Epidermal melanocyte (primary cell): ENCODE data around the gene GP1BB.
"Not testable (repeated sequence)": the region's sequence is repeated elsewhere in the genome, so short reads cannot be mapped to it uniquely, and the experiment has no call there.

Experiments used
- DNase-seq: peaks from one replicate; pipeline ENCODE4 v3.0.0; 2011; ENCODE audit warnings: low spot score; ENCODE audit not compliant: insufficient read length

The GP1BB gene

DNA sequence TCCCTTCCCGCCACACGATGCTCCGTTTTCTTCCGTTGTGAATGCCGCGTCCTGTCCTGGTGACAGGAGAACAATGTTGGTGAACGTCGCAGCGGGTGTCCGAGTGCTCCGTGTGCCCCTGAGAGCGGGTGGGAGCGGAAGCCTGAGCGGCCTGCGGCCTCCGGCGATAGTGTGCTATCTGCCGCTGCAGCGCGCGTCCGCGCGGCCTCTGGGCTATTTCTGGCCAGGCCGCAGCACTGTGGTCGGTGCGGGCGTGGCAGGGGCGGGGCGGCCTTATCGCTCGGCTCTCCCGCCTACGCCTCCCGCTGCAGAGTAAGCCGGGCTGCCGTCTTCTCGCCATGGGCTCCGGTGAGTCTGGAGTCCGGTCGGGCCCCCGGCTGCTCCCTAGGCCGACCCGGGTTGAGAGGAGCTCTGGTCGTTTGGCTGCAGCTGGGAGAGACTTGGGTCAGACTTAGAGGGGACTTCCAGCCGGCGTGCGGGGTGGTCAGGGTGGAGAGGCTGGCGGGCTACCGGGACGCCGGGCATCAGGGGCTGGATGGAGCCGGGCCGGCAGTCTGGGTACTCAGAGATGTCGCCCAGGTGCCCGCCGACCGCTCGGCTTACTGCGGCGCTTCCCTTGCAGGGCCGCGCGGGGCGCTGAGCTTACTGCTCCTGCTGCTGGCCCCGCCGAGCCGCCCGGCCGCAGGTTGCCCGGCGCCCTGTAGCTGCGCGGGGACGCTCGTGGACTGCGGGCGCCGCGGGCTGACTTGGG, at the start of gene GP1BB:
Gene GP1BB, plus strand, starts transcription at position 308 of the 751 bp plus-strand sequence. Its CDS starts 31 bp downstream, at position 339.
- no peak for DNase-seq

DNA sequence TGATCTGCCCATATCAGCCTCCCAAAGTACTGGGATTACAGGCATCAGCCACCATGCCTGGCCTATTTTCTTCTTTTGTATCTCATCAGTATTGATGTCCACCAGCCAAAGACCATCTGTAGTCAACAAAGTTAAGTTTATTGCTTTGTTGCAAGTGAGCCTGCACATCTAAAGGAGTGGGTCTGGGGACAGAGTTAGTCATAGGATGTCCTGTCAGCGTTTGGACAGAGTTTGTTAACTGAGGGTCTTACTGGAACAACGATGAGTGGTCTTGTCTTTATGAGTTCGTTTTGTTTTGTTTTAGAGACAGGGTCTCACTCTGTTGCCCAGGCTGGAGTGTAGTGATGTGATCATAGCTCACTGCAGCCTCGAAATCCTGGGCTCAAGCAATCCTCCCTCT, 49.7 kb upstream of the GP1BB start:
- no peak for DNase-seq

DNA sequence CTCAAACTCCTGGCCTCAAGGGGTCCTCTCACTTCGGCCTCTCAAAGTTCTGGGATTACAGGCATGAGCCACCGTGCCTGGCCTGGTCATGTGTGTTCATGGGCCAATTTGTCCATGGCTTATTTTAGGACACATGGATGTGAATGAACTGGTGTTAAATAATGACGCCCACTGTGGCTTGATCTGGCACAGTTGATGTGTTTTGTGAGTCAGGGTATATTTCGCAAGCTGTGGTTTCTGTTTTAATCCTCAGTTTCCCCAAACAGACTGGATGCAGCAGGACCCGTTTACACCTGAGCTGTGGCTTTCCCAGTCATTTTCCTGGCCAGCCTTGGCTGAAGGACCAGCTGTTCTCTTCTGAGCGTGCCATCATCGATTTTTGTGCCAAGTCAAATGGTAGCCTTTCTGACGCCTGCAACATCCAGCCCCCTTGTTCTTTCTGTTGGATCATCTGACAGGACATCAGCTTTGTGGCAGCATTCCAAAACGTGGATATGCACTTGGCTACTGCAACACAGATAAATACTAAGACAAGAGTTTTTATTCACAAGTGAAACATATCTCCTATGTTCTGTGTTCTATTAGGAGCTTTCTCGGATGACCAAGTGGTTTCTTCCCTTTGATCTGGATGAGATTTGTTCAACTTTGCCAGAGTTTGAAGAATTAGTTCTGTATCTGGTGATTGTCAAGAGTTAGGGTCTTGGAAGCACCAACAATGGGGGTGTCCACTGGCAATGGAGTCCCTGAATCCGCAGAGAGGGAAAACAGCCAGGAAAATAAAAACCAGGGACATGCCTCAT, 49.0 kb upstream of the GP1BB start:
- DNase-seq, result no peak

DNA sequence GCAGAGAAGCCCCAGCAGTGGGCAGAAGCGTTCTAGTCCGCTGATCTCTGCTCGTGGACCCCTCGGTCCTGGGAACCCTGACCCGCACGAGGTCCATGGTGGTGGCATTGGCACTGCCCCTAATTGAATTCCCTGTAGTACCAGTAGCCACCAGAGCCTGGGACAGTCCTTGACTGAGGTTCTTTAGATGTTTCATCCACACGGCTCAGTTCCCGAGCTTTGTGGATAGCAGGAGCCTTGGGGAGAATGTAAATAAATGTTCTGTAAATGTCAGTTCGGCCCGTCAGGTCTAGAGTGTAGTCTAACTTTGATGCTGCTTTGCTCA, 48.4 kb upstream of the GP1BB start:
- DNase-seq, result no peak

DNA sequence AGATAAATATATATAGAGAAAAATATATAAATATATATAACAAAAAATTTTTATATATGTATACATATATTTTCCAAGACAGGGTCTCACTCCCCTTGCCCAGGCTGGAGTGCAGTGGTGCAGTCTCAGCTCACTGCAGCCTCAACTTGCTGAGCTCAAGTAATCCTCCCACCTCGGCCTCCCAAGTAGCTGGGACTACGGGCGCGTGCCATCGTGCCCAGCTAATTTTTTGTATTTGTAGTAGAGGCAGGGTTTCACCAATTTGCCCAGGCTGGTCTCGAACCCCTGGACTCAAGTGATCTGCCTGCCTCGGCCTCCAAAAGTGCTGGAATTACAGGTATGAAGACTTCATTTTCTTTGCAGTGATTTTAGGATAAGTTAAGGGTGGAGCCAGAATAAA, 47.9 kb upstream of the GP1BB start:
- DNase-seq, result no peak

DNA sequence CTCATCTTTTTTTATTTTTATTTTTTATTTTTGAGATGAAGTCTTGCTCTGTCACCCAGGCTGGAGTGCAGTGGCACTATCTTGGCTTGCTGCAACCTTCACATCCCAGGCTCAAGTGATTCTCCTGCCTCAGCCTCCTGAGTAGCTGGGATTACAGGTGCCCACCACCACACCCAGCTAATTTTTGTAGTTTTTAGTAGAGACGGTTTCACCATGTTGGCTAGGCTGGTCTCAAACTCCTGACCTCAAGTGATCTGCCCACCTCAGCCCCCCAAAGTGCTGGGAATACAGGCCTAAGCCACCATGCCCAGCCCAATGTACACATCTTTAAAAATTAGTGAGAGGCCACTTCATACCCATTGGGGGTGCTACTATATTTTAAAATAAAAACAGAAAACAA, 46.9 kb upstream of the GP1BB start:
- DNase-seq, result not testable (repeated sequence)

DNA sequence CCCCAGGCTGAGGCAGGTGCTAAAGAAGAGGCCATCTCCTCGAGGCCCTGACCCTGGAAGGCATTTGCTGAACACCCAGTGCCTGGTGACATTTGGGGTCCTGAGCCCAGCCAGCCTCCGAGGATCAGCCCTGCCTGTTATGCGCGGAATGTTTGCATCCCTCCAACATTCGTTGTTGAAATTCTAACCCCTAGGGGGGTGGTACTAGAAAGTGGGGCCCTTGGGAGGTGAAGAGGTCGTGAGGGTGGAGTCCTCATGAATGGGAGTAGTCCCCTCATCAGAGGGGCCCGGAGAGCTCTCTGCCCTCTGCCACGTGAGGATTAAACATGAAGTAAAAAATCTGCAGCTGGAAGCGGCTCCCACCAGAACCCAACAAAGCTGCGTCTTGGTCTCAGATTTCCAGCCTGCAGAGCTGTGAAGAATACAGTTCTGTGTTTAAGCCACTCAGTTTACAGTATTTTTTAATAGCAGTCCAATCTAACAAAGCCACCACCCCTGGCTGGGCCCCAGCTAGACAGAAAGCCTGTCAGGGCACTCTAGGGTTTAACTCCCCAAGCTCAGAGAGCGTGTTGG, 44.3 kb upstream of the GP1BB start:
- DNase-seq, result no peak

DNA sequence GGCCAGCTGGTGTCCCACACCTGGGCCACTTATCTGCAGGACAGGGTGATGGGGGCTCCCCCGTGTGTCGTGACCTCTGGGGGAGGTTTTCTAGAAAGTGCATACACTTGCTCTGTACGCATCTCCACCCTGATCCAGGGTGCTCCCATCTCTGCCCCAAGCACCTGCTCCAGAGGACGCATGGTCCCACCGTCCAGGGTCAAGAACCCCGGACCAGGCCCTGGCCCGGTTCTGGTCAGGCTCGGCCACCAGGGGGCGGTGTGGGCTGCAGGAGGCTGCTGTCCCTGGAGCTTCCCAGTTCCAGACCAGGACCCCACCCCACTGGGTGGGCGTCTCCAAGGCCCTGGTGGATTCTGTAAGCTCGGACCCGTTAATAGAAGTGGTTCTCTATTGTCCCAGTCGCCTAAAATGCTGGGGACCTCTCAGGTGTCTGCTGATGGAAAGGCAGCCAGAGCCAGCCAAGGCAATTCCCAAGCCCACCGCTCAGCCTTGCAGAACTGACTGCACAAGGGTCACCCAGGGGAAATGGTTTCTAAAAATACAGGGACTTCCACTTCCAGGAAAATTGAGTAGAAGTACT, 43.7 kb upstream of the GP1BB start:
- no peak for DNase-seq

DNA sequence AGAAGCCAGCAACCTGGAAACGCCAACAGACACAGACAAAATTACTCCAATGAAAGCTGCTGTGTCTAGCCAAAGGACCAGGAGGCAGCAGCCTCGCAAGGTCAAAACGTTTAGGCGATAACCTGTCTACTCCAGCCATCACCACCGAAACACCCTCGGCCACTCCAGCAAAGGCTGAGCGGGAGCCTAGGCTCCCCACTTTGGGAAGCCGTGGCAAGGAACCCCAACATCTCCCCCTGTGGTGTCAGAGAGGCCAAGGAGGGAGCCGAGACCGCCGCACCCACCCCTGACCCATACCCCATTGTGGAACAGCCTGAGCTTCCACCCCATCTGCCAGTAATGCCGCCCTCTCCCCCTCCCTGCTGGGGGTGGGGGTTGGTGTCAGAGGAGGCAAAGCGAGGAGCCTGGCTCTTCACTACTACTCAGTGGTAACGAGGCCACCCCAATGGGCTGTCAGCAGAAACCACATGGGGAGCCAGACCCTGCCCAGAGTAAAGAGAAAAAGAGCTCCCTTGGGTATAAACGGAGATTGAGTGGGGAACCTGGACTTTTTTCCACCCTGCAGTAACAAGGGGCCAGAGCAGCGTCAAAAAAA, 43.0 kb upstream of the GP1BB start:
- DNase-seq, result no peak

DNA sequence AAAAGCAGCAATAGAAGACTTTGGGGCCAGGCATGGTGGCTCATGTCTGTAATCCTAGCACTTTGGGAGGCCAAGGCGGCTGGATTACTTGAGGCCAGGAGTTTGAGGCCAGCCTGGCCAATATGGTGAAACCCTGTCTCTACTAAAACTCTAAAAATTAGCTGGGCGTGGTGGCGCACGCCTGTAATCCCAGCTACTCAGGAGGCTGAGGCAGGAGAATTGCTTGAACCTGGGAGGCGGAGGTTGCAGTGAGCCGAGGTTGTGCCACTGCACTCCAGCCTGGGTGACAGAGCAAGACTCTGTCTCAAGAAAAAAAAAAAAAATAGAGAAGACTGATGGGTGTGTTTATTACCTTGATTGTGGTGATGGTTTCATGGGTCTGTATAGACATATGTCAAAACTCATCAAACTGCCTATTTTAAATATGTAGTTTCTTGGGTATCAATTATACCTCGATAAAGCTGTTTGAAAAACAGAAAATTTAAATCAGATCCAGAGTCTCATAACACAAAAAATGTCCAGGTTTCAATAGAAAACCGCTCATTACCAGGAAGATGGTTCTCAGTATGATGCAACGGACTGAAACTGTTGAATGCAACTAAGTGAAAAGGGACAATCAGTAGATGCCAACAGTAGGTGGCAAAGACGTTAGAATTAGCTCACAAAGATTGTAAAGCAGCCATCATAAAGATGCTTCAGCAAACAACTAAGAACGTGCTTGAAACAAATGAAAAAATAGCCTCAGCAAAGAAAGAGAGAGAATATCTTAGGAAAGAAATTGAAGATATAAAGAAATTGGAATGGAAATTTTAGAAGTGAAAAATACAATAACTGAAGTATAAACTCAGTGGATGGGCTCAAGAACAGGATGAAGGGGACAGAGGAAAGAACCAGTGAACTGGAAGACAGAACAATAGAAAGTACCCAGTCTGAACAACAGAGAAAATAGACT, 42.2 kb upstream of the GP1BB start:
- no peak for DNase-seq

DNA sequence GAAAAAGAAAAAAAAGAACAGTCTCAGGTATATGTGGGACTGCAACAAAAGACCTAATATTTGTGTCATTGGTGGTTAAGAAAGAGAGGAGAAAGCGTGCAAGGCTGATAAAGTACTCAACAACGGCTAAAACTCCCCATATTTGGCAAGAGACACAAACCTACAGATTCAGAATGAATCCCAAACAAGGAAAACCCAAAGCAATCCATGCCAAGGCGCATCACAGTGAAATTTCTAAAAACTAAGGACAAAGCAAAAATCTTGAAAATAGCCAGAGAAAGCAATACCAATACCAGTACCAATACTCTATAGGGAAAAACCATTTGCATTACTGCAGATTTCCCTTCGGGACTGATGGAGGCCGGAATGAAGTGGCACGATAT, 41.5 kb upstream of the GP1BB start:
- DNase-seq, result no peak

DNA sequence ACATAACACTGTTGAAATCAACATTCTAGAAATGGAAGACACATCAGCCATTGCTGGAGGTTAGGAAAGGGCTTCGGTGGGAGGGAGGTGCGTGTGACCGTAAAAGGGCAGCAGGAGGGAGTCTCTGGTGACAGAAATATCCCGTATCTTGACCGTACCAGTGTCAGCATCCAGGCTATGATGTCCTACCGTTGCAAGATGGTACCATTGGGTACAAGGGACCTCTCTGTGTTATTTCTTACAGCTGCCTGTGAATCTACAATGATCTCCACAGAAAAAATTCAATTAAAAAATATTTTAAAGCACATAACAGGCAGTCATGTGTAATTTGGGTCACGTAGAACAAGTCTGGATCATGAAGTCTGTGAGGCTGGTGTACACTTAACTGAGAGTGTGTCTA, 36.4 kb upstream of the GP1BB start:
- DNase-seq, result no peak

DNA sequence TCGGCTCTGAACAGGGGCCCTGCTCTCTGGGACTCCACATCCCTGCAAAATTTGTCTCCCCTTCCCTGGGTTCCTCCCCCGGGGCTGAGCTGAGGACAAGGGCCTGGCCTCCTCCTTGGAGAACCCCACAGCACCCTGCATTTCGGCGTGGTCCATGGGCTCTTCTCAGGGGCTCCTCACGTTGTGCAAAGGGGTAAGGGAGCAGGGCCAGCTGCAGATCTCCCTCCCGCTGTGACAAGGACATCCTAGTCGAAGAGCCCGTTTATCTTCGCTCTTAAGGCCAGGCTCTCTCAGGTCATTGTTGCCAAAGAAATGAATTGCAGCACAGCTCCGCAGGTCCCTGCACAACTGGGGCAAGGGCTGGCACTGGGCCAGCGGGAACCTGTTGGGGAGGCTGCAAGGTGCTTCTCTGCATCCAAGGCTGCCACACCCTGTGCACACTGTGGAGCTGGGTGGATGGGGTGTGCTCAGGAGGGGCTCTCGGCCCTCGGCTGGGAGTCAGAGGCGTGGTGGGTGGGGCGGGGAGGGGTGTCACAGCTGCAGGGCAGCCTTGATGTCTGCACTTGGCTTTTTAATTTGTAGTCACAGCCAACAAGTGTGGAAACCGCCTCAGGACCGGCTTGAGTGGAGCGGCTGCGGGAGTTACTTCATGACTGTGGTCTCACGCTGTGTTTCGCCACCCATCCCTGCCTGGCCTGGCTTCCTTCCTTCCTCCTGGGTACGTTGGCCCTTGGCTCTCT, 35.6 kb upstream of the GP1BB start:
- DNase-seq, result no peak

DNA sequence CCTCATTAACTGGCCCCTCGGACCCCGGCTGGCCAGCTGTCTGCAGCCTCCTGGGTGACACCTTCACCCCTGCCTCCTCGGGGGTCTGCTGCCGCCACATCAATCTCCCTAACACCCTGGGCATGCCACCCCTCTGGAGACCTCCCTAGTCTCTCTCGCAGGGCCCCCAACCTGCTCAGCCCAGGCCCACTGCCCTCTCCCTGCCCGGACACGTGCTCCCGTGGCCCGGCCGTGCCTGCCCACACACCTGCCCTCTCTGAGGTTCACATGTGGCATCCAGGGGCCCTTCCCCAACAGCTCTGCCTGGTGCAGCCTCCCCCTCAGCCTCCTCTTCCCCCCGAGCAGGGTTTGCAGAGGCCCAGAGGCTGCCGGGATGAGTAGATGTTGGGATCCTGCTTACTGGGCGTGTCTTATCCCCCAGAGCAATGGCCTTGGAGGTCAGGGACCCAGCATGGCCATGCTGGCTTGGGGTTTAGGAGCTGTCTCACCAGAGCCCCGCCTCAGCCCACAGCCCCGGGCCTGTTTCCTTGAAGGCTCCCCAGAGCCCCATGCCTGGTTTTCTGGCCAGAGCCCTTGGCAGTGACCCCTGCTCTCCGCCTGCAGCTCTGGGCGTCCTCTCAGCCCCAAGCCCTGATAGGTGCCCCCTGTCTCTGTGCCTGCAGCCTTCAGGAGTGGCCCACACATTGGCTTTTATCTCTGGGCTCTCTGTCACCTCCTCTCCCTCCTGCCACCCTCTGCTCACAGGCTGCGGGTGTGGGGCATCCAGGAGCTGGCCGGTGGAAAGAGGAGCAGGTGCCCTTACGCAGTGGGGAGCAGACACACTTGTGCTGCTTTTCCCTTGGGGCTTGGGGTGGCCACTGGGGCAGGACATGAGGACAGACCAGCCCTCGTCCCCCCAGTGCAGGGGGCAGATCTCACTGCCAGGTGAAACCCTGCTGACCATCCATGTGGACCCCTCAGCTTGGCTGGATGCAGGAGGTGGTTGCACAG, 34.7 kb upstream of the GP1BB start:
- no peak for DNase-seq

DNA sequence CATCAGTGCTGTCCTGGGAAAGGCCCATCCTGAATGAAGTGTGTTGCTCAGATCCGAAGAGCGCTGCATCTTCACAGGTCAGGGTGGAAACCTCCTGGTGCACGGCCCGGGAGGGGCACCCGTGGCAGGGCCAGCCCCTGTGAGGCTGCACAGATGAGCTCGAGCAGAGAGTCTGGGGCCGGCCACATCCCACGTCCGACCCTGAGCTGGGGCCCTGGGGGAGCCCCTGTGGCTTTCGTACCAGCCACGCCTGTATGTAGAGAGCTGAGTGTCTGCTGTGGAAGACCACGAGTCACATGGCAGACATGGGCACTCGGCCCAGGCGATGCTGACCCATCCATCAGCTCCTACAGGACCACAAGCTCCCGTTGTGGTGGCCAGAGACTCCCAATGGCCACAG, 33.9 kb upstream of the GP1BB start:
- DNase-seq, result no peak

DNA sequence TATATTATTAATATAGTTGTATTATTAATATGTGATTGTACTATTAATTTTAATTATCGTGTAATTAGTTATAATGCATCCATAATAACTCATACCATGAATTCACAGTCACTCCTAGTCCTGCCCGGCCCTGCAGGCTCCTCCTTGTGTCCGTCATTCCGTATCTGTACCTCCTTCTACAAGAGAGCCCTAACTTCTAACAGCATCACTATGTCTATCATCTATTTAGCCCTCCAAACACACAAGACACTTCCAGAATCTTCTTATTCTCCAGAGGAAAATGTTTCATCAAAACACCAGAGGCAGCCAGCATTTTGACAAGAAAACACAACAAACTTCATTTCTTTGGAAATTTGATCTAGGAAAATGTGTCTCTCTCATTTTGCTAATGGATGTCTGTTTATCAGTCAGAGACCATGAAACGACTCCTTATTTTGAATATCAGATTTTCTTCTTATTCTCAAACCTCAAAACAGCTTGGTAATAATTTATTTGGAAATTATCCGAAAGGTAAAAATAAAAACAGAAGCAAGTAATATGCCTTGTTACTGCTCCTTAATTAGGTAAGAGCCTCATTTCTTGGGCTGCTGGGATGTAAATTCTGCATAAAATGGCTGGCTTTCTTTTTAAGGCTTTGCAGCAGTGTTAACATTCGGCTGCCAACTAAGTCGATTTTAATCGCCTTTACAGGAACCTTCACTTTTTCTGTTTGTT, 32.2 kb upstream of the GP1BB start:
- DNase-seq, result no peak

DNA sequence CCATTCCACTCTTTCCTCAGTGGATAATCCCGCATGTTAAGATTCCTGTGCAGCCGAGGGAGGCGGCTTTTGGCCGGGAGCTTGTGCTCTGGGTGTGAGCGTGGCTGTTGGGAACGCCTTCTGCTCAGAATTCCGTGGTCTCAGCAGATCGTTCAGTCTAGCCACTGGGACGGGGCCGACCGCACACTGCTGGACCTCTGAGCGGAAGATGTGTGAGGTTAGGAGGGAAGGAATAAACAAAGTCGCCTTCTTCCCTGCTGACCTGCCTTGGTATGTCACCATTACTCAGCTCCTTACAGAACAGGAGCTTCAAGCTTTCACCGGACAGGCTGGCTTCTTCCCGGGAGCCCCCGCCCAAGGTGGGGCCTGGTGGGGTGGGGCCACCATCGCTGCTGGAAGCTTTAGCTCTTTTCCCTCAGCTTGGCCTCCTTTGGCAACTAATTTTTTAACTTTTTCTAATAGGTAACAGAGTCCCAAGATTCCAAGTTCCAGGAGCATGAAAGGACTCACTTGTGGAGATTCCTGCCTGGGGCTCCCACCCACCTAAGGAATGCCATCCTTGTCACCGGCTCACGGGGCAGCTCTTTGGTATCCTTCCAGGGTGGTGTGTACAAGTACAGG, 31.5 kb upstream of the GP1BB start:
- no peak for DNase-seq

DNA sequence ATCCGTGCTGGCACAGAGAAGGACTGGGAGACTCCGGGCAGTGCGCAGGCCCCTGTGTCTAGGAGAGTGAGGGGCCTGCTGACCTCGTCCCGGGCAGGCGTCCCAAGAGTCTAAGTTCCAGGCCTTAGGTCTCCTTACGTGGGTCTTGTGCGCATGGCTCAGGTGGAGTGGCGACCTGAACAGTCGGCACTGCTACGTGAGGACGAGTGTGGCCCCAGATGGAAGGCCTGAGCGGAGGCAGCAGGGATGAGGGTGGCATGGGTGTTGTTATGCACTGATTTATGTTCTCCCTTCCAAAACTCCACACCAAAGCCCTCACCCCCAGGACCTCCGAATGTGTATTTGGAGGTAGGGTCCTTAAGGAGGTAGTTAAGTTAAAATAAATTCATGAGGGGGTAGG, 29.8 kb upstream of the GP1BB start:
- no peak for DNase-seq
